ENCODE results near the gene SEZ6.
A peak's percentile ranks its signal among the peaks of the same experiment; 100 is the strongest.

Gene SEZ6

GRCh38 chr17:28973425-28973824 is 32.4 kb downstream of the SEZ6 start:
- no peak for DNase-seq

GRCh38 chr17:28972437-28972836 is 33.4 kb downstream of the SEZ6 start:
- no peak for DNase-seq

GRCh38 chr17:28970879-28971278 is 35.0 kb downstream of the SEZ6 start:
- DNase-seq = no peak

- DNase-seq = no peak
Measured at GRCh38 chr17:28969706-28970393, 36.0 kb downstream of the SEZ6 start.

GRCh38 chr17:28968914-28969295 is 36.9 kb downstream of the SEZ6 start:
- DNase-seq = no peak

- DNase-seq = no peak
Measured at GRCh38 chr17:28968231-28968913, 37.5 kb downstream of the SEZ6 start.

GRCh38 chr17:28967221-28968135 is 38.4 kb downstream of the SEZ6 start:
- no peak for DNase-seq

GRCh38 chr17:28963841-28964240 is 42.0 kb downstream of the SEZ6 start:
- DNase-seq = no peak

GRCh38 chr17:28963055-28963611 is 42.7 kb downstream of the SEZ6 start:
- no peak for DNase-seq

- DNase-seq = no peak
Measured at GRCh38 chr17:28961391-28961790, 44.4 kb downstream of the SEZ6 start.

- no peak for DNase-seq
Measured at GRCh38 chr17:28960256-28961061, 45.4 kb downstream of the SEZ6 start.

GRCh38 chr17:28959471-28959871 is 46.4 kb downstream of the SEZ6 start:
- DNase-seq = no peak

- DNase-seq = no peak
Measured at GRCh38 chr17:28958820-28959455, 46.9 kb downstream of the SEZ6 start.

GRCh38 chr17:28957992-28958355 is 47.9 kb downstream of the SEZ6 start:
- DNase-seq = no peak

GRCh38 chr17:28957277-28957991 is 48.4 kb downstream of the SEZ6 start:
- no peak for DNase-seq

GRCh38 chr17:28956861-28957260 is 49.0 kb downstream of the SEZ6 start:
- no peak for DNase-seq

GRCh38 chr17:28956112-28956511 is 49.7 kb downstream of the SEZ6 start:
- no peak for DNase-seq

- no peak for DNase-seq
Measured at GRCh38 chr17:28955408-28955807, 50.4 kb downstream of the SEZ6 start.

- no peak for DNase-seq
Measured at GRCh38 chr17:28954886-28955285, 50.9 kb downstream of the SEZ6 start.

- DNase-seq = peak; percentile 38
Measured at GRCh38 chr17:28953444-28954118, 52.3 kb downstream of the SEZ6 start.
